ENCODE measurements around the gene UBE2K.
A peak's percentile ranks its signal among the peaks of the same experiment; 100 is the strongest.
"Not testable (repeated sequence)": the region's sequence is repeated elsewhere in the genome, so short reads cannot be mapped to it uniquely, and the experiment has no call there.

The UBE2K gene

DNA sequence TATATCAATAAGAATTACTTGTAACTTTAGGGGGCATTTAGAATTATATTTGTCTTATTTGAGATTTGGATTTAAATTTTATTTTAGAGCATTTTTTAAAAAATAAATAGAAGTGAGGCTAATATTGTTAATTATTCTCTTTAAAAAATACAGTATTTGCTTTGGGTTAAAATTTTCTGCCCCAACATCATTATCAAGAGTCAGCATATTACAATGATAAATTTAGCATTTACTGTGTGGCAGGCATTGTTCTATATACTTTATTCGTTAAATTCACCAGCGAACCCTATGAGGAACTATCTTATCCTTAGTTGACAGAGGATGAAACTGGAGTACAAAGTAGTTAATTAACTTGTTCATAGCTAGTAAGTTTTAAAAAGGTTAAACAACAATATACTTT is 34.0 kb downstream of the UBE2K start:
- Histone ChIP-seq H3K36me3 (peaks cover 19 to 81% (median 56%) of the 10 kb centered on the region in 11 experiments), H3K9ac (no peak overlapping the region), H3K4me1 (peaks cover 0 to 26% (median 0%) of the 10 kb centered on the region in 10 experiments; a peak in 7 of 20 replicates), H3K4me2 (no peak overlapping the region), H3K27me3 (no peaks in the 10 kb centered on the region), H3K4me3 (no peak overlapping the region), H3K27ac (no peak overlapping the region), H3K9me3 (replicated peaks in 1 of 11) (no peaks in the 10 kb centered on the region), H4K20me1 (peaks cover 91 to 100% (median 98%) of the 10 kb centered on the region in 11 experiments)
- TF ChIP-seq Cebpa-rat (IDR thresholded peaks at IDR 0.05) = no peak

DNA sequence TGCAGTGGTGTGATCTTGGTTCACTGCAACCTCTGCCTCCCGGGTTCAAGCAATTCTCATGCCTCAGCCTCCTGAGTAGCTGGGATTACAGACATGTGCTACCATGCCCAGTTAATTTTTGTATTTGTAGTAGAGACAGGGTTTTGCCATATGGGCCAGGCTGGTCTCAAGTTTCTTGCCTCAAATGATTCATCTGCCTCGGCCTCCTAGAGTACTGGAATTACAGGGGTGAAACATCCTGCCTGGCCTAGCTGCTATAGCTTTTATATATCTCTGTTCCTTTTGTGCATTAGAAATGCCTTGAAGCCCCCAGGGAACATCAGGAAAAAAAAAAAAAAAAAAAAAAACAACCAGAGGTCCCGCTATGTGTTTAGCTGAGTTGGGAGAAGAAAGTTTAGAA is 34.8 kb downstream of the UBE2K start:
- no peaks in the 10 kb centered on the region for H3K9me3 ChIP-seq (replicated peaks in 1 of 11)
- peaks cover 22 to 81% (median 54%) of the 10 kb centered on the region in 11 experiments for H3K36me3 ChIP-seq
- H3K27me3 ChIP-seq = no peaks in the 10 kb centered on the region
- peaks cover 0 to 26% (median 0%) of the 10 kb centered on the region in 10 experiments; a peak in 7 of 20 replicates for H3K4me1 ChIP-seq
- H3K4me2 ChIP-seq = no peak overlapping the region
- H4K20me1 ChIP-seq = peaks cover 84 to 100% (median 98%) of the 10 kb centered on the region in 11 experiments
- no peak overlapping the region for H3K4me3 ChIP-seq
- no peak overlapping the region for H3K27ac ChIP-seq
- TF ChIP-seq Cebpa-rat (IDR thresholded peaks at IDR 0.05) = no peak
- no peak overlapping the region for H3K9ac ChIP-seq

DNA sequence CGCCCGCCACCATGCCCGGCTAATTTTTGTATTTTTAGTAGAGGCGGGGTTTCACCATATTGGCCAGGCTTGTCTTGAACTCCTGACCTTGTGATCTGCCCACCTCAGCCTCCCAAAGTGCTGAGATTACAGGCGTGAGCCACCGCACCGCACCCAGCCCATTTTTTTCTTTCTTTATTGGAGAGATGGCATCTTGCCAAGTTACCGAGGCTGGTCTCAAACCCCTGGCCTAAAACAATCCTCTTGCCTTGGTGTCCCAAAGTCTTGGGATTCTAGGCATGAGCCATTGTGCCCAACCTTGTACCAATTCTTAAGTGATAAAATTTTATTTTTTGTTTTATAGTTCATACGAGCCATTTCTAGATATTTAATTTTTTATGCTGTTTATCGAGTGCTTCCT is 41.7 kb downstream of the UBE2K start:
- peaks cover 59 to 91% (median 76%) of the 10 kb centered on the region in 11 experiments for H3K36me3 ChIP-seq
- not testable (repeated sequence) for H3K4me3 ChIP-seq
- peaks cover 22 to 98% (median 72%) of the 10 kb centered on the region in 11 experiments for H4K20me1 ChIP-seq

DNA sequence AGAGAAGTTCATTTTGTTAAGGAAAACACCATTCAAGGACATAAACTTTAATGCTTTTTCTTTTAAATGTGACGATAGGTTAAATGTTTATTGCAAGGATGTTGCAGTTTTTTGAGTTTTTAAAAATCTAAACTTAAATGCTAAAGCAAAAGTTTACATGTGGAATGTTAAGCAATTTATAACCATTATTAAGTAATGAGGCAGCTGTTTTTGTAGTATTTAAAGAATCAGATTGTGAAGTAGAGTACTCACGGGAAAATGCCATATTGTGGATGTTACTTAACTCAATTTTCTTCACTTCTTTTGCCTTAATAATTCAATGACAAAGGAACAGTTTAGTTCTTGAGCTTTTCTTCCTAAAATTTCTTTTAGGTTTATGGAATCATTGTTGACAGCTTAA is 43.5 kb downstream of the UBE2K start:
- H3K4me3 ChIP-seq = no peak overlapping the region
- no peak overlapping the region for H3K4me2 ChIP-seq
- H3K4me1 ChIP-seq = no peaks in the 10 kb centered on the region
- no peak for TF ChIP-seq Cebpa-rat (IDR thresholded peaks at IDR 0.05)
- H4K20me1 ChIP-seq = peaks cover 15 to 97% (median 68%) of the 10 kb centered on the region in 11 experiments; a peak in 21 of 22 replicates
- peaks cover 61 to 96% (median 78%) of the 10 kb centered on the region in 11 experiments for H3K36me3 ChIP-seq
- H3K9me3 ChIP-seq (replicated peaks in 1 of 11) = peaks cover 0 to 6% (median 0%) of the 10 kb centered on the region in 11 experiments; a peak in 1 of 22 replicates
- H3K9ac ChIP-seq = no peak overlapping the region
- no peak overlapping the region for H3K27ac ChIP-seq
- no peaks in the 10 kb centered on the region for H3K27me3 ChIP-seq

More for the DNA sequence above, 41.7 kb downstream of the UBE2K start:
- H3K9ac ChIP-seq; H3K4me2 ChIP-seq; H3K27ac ChIP-seq; H3K9me3 ChIP-seq (replicated peaks in 1 of 11); H3K27me3 ChIP-seq; H3K4me1 ChIP-seq: not testable (repeated sequence)

DNA sequence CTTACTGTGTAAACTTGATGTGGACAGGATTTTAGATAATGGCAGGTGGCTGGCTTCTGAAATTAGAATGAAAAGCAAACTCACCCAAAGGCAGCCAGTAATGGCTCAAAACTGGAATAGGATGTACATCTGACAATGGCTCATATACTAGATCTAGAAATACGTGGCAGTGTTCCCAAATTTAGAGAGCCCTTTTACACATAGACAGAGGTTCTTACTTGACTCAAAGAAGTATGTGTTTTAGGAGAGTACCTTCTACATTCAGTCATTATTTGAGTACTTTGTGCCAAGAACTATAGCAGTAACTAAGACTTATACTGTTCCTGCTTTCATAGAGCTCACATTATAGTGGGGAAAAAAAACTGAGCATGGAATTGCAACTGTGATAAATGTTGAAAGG is 48.0 kb downstream of the UBE2K start:
- H3K4me2 ChIP-seq = no peak overlapping the region

DNA sequence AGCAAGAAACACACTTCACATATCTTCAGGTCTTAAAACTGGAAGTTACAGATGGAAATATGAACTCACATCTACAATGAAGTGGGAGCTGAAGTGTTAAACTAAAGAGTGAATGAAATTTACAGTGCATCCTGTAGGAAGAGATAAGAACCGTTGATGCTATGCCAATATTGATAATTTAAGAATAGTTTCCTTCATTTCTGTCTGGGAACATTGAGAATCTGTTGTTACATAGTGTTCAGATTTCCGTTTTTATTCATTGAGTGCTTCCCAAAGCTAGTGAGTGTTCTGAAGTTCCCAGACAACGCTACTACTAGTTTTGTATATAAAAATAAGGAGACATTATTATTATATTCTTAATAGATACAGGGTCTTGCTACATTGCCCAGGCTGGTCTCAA is 52.3 kb downstream of the UBE2K start:
- Histone ChIP-seq H3K36me3 (peaks cover 72 to 100% (median 93%) of the 10 kb centered on the region in 11 experiments), H3K27me3 (no peaks in the 10 kb centered on the region), H4K20me1 (peaks cover 13 to 91% (median 71%) of the 10 kb centered on the region in 11 experiments; a peak in 19 of 22 replicates), H3K4me2 (no peak overlapping the region), H3K27ac (no peak overlapping the region), H3K4me1 (peaks cover 0 to 20% (median 11%) of the 10 kb centered on the region in 10 experiments; a peak in 14 of 20 replicates), H3K9me3 (replicated peaks in 1 of 11) (peaks cover 0 to 4% (median 0%) of the 10 kb centered on the region in 11 experiments; a peak in 1 of 22 replicates), H3K4me3 (no peak overlapping the region), H3K9ac (no peak overlapping the region)
- TF ChIP-seq Cebpa-rat (IDR thresholded peaks at IDR 0.05) = no peak

More for the DNA sequence above, 48.0 kb downstream of the UBE2K start:
- no peak overlapping the region for H3K4me3 ChIP-seq
- H3K27me3 ChIP-seq = no peaks in the 10 kb centered on the region
- no peaks in the 10 kb centered on the region; a peak in 1 of 22 replicates for H3K9me3 ChIP-seq (replicated peaks in 1 of 11)
- no peak overlapping the region for H3K9ac ChIP-seq
- H3K4me1 ChIP-seq = no peaks in the 10 kb centered on the region
- H3K27ac ChIP-seq = no peak overlapping the region
- peaks cover 13 to 95% (median 64%) of the 10 kb centered on the region in 11 experiments; a peak in 17 of 22 replicates for H4K20me1 ChIP-seq
- TF ChIP-seq Cebpa-rat (IDR thresholded peaks at IDR 0.05) = no peak
- H3K36me3 ChIP-seq = peaks cover 68 to 98% (median 92%) of the 10 kb centered on the region in 11 experiments

DNA sequence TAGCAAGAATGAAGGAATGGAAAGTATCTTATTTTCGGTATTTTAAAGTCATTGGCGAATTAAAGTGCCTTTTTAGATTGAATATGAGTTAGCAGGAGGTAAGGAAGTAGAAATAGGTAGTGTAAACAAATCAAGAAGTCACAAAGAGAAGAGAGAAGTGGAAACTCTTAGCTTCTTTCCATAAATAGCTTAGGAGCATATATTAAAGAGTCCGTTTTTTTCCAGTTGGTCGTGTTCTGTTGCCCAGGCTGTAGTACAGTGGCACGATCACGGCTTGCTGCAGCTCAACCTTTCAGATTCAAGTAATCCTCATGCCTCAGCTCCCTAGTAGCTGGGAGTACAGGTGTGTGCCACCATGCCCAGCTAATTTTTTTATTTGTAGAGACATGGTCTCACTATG is 56.4 kb downstream of the UBE2K start:
- peak overlapping the region in 1 of 11 experiments; percentile 54; a peak in 2 of 22 replicates for H3K27ac ChIP-seq
- peaks cover 0 to 20% (median 11%) of the 10 kb centered on the region in 10 experiments; a peak in 14 of 20 replicates for H3K4me1 ChIP-seq
- peaks cover 0 to 79% (median 43%) of the 10 kb centered on the region in 11 experiments; a peak in 17 of 22 replicates for H4K20me1 ChIP-seq
- no peak overlapping the region for H3K4me3 ChIP-seq
- H3K9ac ChIP-seq = peak overlapping the region in 2 of 11 experiments; percentile 4 to 18; a peak in 1 of 22 replicates
- H3K27me3 ChIP-seq = no peaks in the 10 kb centered on the region
- H3K4me2 ChIP-seq = peak overlapping the region in 5 of 11 experiments; percentile 11 to 70 (median 16); a peak in 7 of 22 replicates
- TF ChIP-seq Cebpa-rat (IDR thresholded peaks at IDR 0.05) = no peak
- peaks cover 76 to 100% (median 94%) of the 10 kb centered on the region in 11 experiments for H3K36me3 ChIP-seq
- peaks cover 0 to 4% (median 0%) of the 10 kb centered on the region in 11 experiments; a peak in 1 of 22 replicates for H3K9me3 ChIP-seq (replicated peaks in 1 of 11)

DNA sequence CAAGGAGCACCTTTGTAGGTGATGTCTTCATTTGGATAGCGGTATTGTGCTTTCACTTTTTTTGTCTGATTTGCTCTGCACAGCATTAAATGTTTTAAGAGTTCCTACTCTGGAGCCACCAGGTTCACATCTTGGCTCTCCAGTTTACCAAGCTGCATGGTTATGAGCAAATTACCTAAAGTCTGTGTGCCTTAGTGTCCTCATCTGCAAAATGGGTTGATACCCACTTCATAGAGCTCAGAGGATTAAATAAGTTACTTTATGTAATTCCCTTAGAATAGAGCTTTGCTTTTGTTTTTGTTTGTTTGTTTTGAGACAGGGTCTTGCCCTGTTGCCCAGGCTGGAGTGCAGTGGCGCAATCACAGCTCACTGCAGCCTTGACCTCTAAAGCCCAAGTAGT is 58.2 kb downstream of the UBE2K start:
- no peak overlapping the region for H3K4me3 ChIP-seq
- peaks cover 0 to 66% (median 35%) of the 10 kb centered on the region in 11 experiments; a peak in 17 of 22 replicates for H4K20me1 ChIP-seq
- no peaks in the 10 kb centered on the region for H3K27me3 ChIP-seq
- H3K36me3 ChIP-seq = peaks cover 76 to 100% (median 94%) of the 10 kb centered on the region in 11 experiments
- peaks cover 0 to 20% (median 11%) of the 10 kb centered on the region in 10 experiments; a peak in 14 of 20 replicates for H3K4me1 ChIP-seq
- no peak for TF ChIP-seq Cebpa-rat (IDR thresholded peaks at IDR 0.05)
- no peak overlapping the region for H3K27ac ChIP-seq
- H3K9ac ChIP-seq = no peak overlapping the region
- no peak overlapping the region for H3K4me2 ChIP-seq
- peaks cover 0 to 4% (median 0%) of the 10 kb centered on the region in 11 experiments; a peak in 1 of 22 replicates for H3K9me3 ChIP-seq (replicated peaks in 1 of 11)

DNA sequence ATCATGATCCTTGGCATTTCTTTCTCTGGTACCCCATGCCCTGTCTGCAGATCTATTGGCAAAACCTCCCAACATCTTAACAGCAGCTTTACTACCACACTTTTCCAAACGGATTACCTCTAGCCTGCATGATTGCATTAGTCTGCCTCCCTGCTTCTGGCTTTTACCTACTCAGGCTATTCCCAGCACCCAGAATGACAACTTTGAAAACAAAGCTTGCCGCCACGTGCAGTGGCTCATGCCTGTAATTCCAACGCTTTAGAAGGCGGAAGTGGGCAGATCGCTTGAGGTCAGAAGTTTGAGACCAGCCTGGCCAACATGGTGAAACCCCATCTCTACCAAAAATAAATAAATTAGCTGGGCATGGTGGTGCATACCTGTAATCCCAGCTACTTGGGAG is 60.2 kb downstream of the UBE2K start:
- no peak for TF ChIP-seq Cebpa-rat (IDR thresholded peaks at IDR 0.05)
- no peak overlapping the region for H3K27ac ChIP-seq
- no peaks in the 10 kb centered on the region for H3K27me3 ChIP-seq
- H3K9ac ChIP-seq = no peak overlapping the region
- no peak overlapping the region for H3K4me3 ChIP-seq
- peaks cover 77 to 100% (median 94%) of the 10 kb centered on the region in 11 experiments for H3K36me3 ChIP-seq
- no peak overlapping the region for H3K4me2 ChIP-seq
- no peaks in the 10 kb centered on the region for H3K9me3 ChIP-seq (replicated peaks in 1 of 11)
- H4K20me1 ChIP-seq = peaks cover 4 to 53% (median 29%) of the 10 kb centered on the region in 11 experiments; a peak in 18 of 22 replicates
- H3K4me1 ChIP-seq = peaks cover 0 to 19% (median 11%) of the 10 kb centered on the region in 10 experiments; a peak in 14 of 20 replicates
